GM12874 (cell line): ENCODE measurements around the gene ADAM22.

ENCODE experiments used
- TF ChIP-seq, protein P1 (sequence below): IDR thresholded peaks from 2 replicates; pipeline ENCODE4 v1.5.1; 2011; ENCODE audit warnings: low read depth, mild to moderate bottlenecking, control low read depth, low read length, moderate library complexity; ENCODE audit not compliant: insufficient read depth

The ADAM22 gene

DNA sequence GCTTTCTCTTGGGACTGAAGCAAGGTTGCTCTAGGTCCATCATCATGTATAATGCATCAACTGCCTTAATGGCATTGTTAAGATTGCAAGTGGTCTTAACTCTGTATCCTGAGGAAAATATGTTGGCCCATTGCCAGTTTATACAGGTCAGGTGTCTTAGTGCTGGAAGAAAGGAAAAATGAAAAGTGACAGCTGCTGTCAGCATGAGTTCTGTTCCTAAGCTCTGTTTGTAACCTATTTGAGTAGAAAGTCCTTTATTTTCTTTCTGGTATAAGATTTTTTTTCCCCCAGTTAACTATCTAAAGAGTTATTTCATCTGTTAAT lies 158.6 kb downstream of the ADAM22 start:
- TF ChIP-seq, protein P1, sequence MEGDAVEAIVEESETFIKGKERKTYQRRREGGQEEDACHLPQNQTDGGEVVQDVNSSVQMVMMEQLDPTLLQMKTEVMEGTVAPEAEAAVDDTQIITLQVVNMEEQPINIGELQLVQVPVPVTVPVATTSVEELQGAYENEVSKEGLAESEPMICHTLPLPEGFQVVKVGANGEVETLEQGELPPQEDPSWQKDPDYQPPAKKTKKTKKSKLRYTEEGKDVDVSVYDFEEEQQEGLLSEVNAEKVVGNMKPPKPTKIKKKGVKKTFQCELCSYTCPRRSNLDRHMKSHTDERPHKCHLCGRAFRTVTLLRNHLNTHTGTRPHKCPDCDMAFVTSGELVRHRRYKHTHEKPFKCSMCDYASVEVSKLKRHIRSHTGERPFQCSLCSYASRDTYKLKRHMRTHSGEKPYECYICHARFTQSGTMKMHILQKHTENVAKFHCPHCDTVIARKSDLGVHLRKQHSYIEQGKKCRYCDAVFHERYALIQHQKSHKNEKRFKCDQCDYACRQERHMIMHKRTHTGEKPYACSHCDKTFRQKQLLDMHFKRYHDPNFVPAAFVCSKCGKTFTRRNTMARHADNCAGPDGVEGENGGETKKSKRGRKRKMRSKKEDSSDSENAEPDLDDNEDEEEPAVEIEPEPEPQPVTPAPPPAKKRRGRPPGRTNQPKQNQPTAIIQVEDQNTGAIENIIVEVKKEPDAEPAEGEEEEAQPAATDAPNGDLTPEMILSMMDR, result no peak

DNA sequence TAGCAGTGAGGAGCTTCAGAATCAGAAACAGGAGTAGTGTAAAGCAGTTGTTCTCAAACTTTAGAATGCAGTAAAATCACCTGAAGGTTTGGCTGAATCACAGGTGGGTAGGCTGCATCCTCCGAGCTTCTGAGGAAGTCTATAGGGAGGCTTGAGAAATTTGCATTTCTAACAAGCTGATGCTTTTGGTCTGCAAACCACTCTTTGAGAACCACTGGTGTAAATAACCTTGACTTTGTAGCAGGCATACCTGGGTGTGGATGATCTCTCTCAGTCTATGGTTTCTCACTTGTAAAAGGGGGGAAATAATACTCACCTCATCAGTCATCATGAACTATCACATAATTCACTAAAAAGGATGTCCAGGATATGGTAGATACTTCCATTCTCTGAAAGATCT lies 167.7 kb downstream of the ADAM22 start:
- TF ChIP-seq, protein P1, result no peak

DNA sequence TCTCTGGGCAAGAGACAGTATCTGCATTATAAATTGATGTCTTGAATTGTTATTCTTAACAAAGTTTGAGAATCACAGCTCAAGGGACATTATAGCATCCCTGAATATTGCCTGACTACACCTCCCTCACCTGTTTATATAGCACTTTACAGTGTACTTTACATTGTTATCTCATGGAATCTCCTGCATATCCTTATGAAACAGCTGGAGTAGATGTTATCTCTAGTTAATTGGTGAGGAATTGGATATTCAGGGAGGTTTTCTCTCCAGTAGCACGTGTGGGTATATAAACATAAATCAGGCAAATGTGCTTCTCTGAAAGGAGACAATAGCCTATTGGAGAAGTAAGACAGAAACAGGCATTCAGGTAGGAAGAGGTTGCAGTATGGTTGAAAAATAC lies 168.6 kb downstream of the ADAM22 start:
- TF ChIP-seq, protein P1, result no peak

DNA sequence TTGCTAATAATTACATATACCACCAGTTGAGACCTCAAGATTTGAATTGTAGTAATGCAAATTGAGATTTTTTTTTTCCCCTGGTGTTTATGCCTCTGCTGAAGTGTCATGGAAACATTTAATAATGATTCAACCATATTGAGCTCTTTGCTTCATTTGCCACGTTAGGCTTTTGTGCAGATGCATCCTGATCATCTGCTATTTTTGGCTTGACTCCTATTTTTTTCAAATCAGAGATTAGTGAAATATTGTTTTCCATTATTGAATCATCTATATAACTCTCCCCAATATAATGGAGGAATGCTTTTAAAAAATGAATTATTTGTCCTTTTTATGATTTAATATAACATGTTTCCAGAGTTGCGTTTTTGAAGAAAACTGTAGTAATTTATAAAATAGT lies 170.7 kb downstream of the ADAM22 start:
- TF ChIP-seq, protein P1, result no peak

DNA sequence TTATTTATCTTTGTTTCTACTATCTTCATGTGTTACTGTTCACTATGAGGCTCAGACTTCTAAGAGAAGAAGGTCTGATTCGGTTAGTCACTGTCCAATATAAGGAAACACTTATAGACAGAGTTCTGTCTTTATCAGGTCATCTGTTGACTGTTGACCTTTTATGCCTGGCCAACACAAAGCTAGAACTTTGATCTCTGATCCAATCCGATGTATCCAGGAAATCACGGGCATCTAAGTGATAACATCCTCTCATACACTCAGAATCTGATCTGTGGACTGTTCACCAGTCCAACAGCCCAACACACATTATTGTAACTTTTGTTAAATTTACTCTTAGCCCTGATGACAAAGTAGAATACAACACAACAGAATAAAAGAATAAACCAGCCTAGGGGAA lies 171.2 kb downstream of the ADAM22 start:
- TF ChIP-seq, protein P1, result no peak

DNA sequence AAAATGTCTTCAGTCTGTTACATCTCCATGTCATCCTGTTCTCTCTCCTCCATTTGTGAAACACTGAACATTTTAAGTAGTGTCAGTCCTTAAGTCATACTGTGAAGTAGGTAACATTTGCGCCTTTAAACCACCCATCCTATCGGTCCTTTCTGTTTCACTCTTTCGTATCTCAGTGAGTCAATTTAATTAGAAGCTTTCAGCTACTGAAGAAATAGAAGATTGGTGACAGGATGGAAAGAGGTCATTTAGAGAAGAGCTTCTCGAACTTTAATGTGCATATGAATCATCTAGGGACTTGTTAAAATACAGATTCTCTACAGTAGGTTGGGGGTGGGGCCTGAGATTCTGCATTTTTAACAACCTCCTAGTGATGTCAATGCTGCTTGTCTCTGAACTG lies 172.4 kb downstream of the ADAM22 start:
- TF ChIP-seq, protein P1, result no peak

DNA sequence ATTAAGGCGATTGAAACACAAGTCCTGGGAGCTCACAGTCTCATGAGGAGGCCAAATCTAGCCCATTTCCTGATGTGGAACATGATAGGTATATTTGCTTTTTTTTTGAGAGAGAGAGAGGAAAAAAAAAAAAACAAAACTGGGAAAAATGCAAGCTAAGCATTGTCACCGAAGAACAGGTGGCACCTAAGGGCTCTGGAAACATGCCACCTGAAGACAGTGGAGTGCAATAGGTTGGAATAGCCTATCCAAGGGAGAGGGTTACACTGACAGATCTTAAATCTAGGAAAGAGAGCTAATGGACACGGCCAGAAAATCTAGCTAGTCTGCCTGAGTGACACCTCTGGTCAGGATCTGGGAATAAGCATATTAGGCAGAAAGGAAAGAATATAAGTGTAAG lies 175.6 kb downstream of the ADAM22 start:
- TF ChIP-seq, protein P1, result no peak
